ENCODE data around the gene XKR7.

XKR7 gene

DNA sequence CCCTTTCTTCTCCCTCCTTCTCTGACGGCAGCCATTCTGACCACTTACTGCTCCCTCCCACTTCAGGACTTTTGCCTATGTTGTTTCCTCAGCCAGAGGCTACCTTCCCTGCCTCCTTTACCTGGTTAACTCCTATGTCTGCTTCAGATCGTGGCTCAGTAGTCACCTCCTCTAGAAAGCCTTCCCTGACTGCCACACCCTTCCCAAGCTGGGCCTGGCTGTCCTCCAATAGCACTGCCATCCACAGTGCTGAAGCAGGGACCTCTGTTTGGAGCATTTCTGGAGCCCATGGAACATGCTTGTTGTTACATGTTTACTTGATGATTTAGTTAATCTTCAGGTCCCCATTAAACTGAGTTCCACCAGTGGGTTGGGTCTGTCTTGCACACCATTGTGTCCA lies 13.8 kb downstream of the XKR7 start:
- no peak for DNase-seq

DNA sequence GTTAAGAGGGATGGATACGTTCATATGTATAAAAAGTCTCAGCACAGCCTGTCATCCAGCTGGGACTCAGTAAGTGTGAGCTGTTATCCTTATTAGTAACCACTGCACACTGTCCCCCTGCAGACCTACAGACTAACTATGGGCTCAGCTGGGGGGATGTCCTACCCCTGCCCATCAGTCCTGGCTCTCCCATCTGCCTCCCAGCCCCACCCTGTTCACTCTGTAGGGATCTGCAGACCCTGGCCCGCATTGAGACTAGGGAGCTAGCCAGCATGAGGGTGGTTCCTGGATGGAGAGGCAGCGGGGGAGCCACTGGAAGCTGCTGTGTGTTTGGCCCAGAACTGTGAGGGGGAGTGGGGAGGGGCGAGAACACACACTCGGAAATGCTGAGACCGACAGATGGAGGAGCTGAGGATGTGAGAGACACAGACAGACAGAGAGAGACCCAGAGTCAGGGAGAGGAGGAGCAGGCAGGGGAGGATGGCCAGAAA lies 17.1 kb downstream of the XKR7 start:
- DNase-seq, result no peak

DNA sequence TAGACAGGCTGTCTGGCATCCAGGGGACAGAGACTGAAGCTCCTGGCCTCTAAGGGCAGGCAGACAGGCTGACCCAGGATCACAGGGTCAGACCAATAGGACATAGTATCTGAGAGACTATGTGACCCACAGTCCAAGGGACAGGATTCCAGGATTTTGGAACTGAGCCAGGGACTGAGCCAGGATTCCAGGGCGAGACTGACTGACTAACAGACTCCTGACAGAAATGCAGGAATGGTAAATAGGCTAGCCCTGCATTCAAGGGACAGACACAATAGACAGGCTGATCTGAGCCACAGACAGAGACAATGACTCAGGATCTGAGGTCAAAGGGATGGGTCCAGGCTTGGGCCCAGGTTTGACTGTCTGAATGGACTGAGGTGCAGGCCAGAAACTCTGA lies 19.8 kb downstream of the XKR7 start:
- DNase-seq, result no peak

- no peak for DNase-seq
Measured at GRCh38 chr20:31988430-31989015, 20.6 kb downstream of the XKR7 start.

DNA sequence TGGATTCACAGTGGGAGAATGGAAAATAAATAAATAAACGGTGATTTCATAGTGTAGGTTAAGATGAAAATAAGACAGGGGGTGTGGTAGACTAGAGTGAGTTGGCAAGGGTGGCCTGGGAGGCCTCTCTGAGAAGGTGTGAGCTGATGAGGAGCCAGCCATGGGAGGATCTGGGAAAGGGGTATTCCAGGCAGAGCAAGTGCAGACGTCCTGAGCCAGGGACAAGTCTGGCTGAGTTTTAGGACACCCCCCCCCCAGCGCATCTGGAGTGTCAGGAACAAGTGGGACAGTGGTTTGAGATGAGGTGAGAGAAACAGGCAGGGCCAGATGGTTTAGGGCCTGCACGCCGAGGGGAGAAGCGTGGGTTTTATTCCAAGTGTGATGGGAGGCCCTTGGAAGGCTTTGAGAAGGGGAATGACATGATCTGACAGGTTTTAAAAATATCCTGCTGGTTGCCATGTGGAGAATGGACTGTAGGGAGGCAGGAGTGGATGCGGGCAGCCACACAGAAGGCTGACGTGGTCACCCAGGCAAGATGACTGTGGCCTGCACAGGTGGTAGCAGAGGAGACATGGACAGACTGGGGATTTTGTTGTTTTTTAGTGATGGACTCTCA lies 21.2 kb downstream of the XKR7 start:
- DNase-seq, result no peak

- no peak for DNase-seq
Measured at GRCh38 chr20:31990641-31991338, 22.8 kb downstream of the XKR7 start.

- DNase-seq, result no peak
Measured at GRCh38 chr20:31991339-31991705, 23.4 kb downstream of the XKR7 start.

- no peak for DNase-seq
Measured at GRCh38 chr20:31992086-31992485, 24.1 kb downstream of the XKR7 start.

DNA sequence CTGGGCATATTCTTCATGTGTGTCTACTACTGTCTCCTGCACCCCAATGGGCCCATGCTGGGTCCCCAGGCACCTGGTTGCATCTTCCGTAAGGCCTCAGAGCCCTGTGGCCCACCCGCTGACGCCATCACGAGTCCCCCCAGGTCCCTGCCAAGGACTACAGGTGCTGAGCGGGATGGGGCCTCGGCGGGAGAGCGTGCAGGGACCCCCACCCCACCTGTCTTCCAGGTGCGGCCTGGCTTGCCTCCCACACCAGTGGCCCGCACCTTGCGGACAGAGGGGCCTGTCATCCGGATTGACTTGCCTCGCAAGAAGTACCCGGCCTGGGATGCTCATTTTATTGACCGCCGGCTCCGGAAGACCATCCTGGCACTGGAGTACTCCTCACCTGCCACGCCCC lies 29.0 kb downstream of the XKR7 start:
- DNase-seq, result no peak

DNA sequence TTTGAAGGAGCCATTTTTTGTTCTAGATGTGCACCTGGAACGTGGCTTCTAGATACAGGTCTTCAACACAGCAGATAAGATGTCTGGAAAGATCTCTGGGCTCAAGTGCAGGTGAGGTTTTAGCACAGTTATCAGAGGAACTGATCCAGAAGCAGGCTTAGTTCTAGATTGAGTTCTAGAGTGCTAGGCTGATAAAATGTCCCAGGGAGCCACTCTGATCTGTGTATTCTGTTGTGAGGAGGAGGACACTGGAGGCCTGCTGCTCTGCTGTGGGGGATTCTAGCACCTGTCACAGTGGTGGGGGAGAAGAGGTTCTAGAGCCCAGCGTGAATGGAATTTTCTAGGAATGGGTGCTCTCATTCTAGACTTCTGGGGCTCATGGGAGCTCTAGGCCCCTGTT lies 30.3 kb downstream of the XKR7 start:
- no peak for DNase-seq

GRCh38 chr20:32003325-32003724 lies 35.4 kb downstream of the XKR7 start:
- DNase-seq, result no peak

- DNase-seq, result peak; percentile 31
Measured at GRCh38 chr20:32004963-32005362, 37.0 kb downstream of the XKR7 start.

DNA sequence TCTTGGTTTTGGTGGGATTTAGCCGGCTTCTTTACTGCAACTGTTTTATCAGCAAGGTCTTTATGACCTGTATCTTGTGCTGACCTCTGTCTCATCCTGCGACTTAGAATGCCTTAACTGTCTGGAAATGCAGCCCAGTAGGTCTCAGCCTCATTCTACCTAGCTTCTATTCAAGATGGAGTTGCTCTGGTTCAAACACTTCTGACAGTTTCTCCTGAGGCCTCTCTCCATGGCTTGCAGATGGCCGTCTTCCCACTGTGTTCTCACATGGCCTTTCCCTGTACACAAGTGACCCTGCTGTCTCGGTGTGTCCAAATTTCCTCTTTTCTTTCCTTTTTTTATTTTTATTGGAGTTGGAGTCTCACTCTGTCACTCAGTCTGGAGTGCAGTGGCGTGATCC lies 38.1 kb downstream of the XKR7 start:
- DNase-seq, result no peak

DNA sequence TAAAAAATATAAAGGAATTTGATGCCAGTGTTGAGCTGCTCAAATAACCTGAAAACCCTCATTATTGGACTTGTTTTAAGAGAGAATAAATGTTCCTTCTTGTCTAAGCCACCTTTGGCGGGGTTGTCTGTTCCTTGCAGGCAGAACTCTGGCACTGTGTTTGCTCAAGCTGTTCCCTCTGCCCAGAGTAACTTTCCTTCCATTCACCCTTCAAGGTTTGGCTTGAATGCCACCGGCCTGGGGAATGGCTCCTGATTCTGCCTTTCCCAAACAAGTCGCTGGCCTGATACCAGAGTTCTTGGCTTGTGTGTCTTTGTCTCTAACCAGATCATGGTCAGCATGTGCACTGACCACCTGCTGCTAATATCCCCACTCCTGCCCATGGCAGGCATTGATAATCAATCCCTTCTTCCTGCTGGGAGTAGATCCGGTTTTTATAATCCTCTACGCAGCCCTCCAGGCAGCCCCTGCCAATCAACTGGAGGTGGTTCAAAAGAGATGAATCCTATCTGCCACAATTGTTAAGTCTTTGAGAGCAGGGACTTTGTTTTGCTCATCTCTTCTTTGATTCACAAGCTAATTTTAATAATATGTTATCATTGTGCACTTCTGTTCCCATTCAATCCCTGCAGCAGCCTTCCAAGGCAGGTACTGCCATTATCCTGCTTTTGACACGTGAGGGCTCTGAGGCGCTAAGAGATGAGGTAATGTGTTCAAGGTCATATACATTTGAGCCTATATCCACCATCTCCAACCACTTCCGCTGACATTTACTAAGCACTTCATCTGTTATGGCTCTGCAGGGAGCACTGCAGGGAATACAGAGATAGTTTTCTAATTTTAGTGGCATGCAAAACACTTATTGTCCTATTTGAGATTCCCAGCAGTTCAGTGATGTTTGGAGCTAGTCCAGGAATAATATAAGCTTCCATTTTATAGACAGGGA lies 39.2 kb downstream of the XKR7 start:
- no peak for DNase-seq

- no peak for DNase-seq
Measured at GRCh38 chr20:32007787-32008616, 40.1 kb downstream of the XKR7 start.

- DNase-seq, result no peak
Measured at GRCh38 chr20:32009564-32009963, 41.6 kb downstream of the XKR7 start.

GRCh38 chr20:32010101-32010500 lies 42.1 kb downstream of the XKR7 start, which contains the start of gene CCM2L:
TSS of gene CCM2L (plus strand) at chr20:32010438. CDS start at chr20:32010455, 17 bp downstream.
- DNase-seq, result no peak

DNA sequence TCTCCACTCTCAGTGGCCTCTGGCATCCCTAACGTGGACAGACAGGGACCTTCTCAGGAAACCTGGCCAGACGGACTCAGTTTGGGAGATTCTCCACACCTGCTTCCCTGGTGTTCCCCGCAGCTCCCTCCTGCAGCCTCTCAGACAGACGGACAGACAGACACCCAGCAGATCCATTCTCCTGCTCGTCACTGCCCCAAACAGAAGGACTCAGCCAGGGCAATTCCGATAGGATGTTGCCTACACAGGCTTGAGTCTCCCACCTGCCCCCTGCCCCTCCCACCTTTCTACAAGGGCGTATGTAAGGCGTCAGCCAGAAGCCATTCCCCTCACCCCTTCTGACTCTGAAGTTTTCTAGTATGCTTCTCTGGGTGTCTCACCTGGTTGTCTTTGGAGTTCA lies 42.7 kb downstream of the XKR7 start:
- no peak for DNase-seq

GRCh38 chr20:32012159-32012688 lies 44.3 kb downstream of the XKR7 start:
- no peak for DNase-seq

GRCh38 chr20:32013326-32013725 lies 45.4 kb downstream of the XKR7 start:
- no peak for DNase-seq

DNA sequence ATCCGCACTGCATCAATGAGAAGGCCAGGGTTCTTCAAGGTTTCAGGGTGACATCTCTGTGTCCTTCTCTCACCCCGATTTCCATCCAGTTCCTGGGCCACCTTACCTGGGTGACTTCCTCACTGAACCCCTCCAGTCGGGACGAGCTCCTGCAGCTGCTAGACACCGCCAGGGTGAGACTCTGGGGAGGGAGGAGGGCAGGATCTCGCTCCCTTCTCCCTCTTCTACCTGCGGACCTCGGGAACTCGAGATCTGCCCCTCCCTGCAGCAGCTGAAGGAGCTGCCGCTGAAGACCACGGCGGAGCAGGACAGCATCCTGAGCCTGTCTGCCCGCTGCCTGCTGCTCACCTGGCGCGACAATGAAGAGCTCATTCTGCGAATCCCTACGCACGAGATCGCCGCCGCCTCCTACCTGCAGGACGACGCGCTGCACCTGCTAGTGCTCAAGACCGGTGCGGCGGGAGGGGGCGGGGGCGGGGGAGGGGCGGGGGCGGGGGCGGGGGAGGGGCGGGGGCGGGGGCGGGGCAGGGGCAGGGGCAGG lies 49.8 kb downstream of the XKR7 start:
- DNase-seq, result no peak
